Amniotic epithelial cell (primary cell): Measurements from ENCODE around the gene CWC22.
"Not testable (repeated sequence)": the region's sequence is repeated elsewhere in the genome, so short reads cannot be mapped to it uniquely, and the experiment has no call there.

Source experiments
- DNase-seq: peaks from one replicate; pipeline ENCODE4 v3.0.0-alpha.2; 2010; ENCODE audit warnings: low read depth

CWC22 gene

DNA sequence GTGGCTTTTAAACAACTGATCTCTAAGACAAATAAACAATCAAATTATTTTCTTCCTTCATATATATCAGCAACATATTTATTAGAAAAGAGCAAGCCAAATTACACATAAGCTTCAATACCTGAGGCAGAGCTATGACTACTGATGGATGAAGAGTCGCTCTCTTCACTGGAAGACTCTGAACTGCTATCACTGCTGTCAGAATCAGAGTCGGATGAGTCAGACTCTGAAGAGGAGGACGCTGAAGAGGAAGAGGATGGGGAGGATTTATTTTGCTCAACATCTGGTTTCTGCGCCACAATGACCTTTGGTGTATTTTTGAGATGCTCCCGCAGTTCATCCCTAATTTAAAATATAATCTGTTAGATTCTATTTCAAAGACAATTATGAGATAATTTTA, 56.7 kb downstream of the CWC22 start:
- no peak for DNase-seq

DNA sequence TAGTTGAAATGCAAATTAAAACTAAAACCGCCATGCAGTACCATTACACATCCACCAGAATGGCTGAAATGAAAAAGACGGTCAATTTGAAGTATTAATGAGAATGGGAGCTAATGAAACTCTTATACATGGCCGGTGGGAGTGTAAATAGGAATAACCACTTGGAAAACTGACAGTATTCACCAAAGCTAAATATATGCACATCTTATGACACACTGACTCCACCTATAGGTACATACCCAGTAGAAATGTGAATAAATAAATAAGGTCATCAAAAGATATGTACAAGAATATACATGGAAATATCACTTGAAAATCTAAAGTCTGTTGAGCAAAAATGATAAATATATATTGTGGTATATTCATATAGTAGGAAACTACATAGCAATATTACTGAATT, 57.7 kb downstream of the CWC22 start:
- no peak for DNase-seq

DNA sequence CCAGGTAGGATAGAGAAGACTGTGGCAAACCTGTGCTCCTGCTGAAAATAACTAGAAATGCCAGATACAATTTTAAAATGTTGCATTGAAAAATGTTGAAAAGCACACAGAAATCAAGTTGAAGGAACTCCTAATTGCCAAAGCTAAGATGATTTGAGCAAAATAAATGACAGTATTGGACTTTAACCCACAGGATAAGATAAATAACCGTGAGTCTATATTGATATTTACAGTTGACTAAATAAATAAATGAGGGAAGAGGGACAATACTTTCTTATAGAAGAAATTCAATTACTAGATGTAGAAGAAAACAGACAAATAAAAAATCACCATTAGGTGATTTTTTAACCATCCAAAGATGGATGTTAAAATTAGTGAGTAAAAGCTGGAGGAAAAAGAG, 59.0 kb downstream of the CWC22 start:
- no peak for DNase-seq

DNA sequence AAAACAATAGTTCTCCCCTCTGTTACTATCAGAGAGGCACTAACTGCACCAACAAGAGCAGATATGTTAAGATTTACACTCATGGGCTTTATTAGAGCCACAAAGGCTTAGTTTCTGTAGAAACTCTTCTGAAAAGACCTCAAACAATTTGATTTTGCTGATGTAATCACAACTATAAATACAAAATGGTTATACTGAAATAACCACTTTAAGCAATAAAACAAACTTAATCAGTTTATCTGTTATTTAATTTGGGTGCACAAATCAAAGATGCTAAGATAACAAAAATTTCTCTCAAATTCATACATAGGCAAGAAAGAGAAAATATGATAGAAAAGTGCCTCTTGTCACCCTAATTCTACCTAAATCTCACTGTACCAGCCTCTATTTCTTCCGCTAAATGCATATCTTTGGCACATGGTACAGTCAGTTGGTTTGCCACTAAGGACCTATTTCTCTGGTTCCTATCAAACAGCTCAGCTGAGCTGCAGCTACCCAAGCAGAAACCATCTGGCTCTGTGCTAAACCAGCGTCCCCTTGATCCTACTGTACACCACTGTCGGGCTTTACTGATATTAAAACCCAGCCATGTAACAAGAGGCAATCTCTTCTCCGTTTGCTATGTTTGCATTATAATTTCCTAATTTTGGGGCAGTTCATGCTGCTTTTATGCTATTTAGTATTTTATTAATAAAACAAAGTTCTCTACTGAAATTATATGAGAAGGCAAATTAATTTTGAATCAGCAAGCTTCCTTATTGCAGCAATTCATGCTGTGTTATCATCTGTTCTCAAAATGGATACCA, 60.1 kb downstream of the CWC22 start:
- no peak for DNase-seq

DNA sequence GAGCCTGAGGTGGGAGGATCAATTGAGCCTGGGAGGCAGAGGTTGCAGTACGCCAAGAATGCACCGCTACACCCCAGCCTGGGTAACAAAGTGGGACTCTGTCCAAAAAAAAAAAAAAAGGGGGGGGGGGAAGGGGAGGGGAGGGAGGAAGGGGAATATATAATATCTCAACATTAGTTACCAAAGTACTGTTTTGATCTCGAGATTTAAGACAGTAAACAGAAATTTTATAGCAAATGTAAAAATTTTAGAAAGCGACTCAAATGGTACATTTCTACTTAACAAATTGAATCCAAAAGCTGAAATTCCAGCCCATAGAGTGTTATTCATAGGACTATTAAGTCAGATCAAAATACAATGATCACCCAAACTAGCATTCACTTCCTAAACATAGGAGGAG, 60.8 kb downstream of the CWC22 start:
- no peak for DNase-seq

DNA sequence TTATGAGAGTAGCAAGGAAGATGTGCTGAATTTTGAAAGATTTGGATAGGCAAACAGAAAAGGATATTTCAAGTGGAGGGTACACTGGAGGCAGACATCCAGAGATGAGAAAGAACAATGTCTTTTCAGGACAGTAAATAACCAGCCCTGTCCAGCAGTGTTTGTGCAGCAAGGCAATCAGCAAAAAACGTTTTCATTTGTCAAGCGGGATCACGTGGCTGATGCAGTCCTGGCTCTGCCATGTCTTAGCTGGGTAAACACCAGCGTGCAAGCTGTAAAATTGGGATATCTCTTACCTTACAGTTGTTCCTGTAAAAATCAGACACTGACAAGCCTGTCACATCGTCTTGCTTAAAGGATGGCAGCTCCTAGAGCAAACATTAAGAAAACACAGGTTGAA, 67.8 kb downstream of the CWC22 start:
- DNase-seq: no peak

DNA sequence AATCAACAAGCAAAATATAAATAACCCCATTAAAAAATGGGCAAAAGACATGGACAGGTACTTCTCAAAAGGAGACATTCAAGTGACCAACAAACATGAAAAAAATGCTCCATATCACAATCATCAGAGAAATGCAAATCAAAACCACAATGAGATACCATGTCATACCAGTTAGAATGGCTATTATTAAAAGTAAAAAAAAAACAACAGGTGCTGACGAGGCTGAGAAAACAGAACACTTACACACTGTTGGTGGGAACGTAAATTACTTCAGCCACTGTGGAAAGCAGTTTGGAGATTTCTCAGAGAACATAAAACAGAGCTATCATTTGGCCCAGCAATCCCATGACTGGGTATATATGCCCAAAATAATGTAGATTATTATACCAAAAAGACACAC, 69.1 kb downstream of the CWC22 start:
- no peak for DNase-seq

DNA sequence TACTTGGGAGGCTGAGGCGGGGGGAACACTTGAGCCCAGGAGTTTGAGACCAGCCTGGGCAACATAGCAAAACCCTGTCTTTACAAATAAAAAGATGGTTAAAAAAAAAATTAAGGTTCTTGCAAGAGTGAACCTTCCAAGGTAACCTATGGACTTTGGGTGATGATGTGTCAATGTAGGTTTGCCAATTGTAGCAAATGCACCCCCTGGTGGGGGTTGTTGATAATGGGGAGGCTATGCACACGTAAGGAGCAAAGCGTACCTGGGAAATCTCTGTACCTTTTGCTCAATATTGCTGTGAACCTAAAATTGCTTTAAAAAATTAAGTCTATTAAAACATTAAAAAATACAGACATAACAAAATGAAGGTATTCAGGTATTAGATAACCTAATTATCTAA, 70.4 kb downstream of the CWC22 start:
- DNase-seq: peak; percentile 16

DNA sequence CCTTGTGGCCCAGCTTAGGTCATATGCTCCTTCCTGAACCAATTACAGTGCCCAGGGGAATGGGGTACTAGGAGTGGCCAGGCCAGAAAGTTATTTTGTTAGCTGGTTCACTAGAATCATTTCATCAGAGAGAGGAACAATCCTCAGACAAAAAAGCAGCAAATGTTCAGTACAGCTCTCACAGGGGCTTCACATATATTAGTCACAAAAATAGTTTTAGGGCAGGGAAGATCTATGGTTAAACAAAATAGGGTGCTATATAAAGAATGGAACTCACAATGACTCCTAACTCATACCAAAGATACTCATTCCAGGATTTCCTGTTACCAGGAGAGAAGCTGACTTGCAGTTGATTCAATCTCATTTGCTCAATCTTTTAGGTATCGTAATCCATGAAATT, 71.0 kb downstream of the CWC22 start:
- no peak for DNase-seq

DNA sequence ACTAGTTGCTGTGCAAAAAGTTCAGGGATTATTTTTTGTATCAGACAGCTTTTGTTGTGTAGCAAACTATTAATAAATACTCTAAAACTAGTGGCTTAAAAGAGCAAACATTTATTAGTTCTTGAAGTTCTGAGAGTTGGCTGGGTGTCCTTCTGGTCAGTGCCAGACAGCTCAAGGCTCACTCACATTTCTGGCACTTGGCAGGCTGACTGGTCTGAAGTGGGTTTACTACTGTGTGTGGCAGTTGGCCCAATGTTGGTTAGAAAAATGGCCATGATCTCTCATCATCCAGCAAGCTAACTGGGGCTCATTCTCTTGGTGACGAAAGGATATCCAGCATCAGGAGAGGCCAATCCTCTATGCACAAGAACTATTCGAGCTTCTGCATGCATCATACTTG, 74.3 kb downstream of the CWC22 start:
- no peak for DNase-seq

DNA sequence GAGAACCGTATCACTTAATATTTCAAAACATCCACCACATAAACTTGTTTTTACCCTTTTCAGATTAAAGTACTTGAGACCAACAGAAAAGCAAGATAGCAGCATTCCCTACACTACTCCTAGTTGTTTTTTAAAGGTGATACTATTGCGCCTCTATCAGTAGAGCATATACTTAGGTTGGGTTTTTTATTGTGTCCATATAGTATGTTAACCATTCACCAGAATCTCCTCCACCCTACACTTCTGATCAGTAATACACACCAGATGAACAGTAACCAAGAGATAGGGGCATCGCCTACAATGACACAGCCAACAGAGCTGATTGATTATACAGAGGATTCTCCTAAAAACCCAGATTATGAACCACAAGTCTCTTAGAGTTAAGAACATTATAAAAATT, 75.6 kb downstream of the CWC22 start:
- no peak for DNase-seq

DNA sequence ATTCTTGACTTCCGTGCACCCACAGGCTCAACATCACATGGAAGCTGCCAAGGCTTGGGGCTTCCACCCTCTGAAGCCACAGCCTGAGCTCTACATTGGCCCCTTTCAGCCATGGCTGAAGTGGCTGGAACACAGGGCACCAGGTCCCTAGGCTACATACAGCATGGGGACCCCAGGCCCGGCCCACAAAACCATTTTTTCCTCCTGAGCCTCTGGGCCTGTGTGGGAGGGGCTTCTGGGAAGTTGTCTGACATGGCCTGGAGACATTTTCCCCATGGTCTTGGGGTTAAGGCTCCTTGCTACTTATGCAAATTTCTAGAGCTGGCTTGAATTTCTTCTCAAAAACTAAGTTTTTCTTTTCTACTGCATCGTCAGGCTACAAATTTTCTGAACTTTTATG, 77.1 kb downstream of the CWC22 start:
- not testable (repeated sequence) for DNase-seq

DNA sequence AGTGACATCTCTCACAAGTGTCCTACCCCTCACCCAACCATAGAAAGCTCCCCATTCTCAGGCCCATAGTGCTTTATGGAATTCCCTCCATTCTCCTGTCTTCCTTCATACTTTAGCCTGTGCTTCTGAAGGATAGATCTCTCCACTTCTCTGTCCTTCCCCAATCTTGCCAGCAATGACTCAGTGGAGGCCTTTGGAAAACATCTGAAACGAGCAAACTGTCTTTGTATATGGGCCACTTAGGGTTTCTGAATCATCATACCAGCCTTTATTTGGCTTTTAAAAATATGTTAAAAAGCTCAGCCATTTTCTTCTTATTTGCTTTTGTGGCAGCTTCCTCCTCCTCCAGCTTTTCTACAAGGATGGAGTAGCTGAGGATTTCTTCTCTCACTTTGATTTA, 80.1 kb downstream of the CWC22 start:
- DNase-seq: no peak

DNA sequence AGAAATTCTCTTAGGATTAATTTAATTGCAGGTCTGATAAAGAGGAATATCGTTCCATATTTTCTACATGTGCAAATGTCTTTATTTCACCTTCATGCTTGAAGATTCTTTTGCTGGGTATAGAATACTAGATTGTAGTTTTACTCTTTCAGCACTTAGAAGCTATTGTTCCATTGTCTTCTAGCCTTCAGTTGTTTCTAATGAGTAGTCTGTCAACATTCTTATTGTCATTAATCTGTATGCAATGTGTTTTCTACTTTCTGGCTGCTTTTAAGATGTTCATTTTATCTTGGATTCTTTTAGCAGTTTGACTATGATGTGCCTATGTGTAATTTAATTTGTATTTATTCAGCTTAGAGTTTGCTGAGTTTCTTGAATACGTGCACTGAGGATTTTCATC, 81.4 kb downstream of the CWC22 start:
- DNase-seq: no peak

DNA sequence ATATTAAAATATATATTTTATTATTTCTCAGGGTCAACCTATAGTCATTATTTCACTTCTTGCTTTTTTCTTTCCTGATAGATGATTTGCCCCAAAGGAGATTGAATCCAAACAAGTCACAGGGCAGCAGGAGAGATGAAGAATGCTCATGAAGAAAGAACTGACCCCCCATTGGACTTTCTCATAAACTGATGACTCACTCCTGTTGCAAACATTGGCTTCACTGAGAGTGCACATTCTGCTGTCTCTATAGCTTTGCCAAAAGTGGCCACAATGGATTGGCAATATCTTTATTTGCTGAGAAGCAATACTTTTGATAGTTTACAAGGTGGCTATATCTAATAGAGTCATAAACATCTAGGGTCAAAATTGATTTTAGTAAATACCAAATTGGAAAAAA, 89.8 kb downstream of the CWC22 start:
- DNase-seq: peak; percentile 59

DNA sequence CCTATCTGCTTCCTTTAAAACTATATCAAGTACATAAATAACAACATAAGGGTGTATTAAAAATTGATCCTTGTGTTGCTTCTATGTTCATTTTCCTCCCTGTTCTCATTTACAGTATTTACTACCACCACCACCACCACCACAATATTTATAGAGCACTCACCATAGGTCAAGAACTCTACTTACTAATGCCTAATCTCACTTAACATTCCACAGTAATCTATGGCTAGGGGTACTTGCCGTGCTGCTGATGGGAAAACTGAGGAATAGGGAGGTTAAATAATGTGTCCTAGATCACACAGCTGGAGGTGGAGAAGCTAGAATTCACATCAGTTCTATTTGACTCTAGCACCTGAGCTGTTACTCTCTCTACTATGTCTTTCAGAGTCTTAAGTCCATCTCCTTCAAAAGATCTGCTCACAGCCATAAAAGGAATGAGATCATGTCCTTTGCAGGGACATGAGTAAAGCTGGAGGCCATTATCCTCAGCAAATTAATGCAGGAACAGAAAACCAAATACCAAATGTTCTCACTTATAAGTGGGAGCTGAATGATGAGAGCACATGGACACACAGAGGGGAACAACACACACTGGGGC, 91.6 kb downstream of the CWC22 start:
- DNase-seq: no peak

DNA sequence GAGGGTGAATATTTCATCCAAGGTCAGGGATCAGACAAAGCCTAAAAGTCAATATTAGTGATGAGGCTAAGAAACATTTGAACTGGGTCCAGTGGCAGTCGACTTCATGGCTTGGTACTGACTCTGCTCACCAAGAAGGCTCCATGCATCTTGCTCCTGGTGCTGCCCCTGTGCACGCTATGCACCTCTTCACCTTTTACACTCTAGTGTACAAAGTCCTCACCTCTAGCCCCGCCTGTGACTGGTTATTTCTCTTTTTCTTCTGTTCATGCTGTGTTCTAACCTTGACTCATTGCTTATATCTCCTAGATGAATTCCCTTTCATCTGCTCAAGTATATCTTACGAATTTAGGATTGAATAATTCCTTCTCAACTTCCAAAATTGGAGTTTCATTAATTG, 93.3 kb downstream of the CWC22 start:
- DNase-seq: no peak

DNA sequence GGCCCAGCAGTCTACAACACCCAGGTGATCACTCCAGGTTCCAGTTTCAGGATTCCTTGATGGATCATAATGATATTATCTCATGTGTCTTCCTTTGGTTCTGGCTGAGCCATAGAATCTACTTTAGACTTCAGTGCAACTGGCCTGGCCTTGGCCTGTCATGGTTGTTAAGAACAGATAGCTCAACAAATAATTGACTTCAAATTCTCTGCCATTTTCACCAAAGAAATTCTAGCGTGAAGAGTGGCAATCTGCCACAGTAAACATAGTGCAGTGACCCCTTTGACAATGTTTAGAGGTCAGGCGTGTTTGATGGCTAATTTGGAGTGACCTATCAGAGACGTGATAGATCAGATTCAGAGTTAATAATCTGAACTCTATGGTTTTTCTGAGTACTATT, 95.5 kb downstream of the CWC22 start:
- no peak for DNase-seq

DNA sequence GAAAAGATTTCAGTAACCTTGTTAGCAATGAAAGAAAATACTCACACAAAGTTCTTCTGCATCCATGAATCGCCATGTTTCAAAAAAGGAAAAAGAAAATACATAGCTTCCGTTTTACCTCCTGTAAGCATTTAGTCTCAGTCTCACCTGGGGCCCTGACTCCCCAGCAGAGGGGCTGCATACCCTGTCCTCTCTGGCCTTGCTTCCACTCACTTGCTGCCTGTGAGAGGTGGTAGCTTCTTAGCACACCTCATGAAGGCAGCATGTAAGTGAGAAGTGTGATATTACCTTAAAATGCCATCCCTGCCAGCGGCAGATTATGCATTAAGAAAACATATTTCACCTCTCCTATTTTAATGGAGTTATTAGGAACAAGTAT, 96.4 kb downstream of the CWC22 start:
- no peak for DNase-seq

DNA sequence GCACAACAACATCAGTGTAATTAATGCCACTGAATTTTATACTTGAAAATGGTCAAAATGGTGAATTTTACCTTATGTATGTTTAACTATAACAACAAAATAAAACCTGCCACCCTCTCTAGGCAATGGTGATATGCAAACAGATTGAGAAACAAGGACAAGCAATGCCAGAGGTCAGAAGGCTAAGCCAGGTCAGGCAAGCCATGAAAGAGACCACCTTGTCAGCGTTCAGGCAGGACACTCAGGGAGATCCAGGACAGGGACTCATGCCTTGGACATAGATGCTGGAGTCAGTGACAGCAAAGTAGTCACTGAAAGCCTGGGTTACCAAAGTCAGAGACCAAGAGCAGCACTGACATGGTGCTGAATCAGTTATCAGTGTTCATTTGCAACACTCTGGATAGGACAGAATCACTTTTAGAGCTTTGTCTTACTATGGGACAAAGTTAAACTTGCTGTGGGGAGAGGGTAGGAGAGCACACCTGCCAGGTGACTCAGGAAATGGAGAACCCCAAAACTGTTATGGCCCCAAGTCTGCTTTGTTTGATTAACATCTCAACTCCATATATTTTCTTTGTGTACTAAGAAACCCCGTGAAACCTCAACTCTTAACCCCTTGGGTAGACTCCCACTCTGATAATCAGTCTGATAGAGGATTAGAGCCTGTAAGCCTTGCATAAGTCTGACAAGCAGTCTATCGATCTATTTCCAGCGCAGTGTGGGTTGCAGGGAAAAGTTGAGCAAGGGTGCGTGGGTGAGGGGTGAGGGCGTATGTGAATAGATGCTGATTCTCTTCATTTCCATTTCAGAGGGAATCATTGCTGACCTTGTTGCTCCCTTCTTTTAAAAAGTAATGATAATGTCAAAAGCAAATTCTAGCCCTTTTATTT, 97.0 kb downstream of the CWC22 start:
- DNase-seq: no peak

DNA sequence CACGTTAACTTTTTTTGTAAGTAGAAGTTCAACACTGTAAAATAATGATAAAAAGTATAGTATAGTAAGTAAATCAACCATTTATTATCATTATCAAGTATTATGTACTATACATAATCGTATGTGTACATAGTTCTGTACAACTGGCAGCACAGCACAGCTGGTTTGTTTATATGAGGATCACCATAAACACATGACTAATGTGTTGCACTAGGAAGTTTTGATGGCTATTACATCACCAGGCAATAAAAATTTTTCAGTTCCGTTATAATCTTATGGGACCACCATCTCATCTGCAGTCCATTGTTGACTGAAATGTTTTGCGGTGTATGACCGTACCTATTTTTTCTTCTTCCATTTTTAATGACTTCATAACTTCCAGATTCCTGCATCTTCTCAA, 106.4 kb downstream of the CWC22 start:
- peak; percentile 8 for DNase-seq

DNA sequence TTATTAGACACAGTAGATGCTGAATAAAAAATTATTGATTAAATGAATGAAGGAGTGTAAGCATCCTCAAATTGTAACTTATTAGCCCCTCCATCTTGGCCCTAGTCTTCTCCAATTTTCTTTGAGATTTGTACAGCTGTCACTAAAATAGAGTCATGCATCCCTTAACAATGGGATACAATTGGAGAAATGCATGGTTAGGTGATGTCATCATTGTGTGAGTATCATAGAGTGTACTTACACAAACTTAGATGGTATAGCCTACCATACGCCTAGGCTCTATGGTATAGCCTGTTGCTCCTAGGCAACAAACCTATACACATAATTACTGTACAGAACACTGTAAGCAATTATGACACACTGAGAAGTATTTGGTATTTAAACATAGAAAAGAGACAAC, 107.4 kb downstream of the CWC22 start:
- no peak for DNase-seq

DNA sequence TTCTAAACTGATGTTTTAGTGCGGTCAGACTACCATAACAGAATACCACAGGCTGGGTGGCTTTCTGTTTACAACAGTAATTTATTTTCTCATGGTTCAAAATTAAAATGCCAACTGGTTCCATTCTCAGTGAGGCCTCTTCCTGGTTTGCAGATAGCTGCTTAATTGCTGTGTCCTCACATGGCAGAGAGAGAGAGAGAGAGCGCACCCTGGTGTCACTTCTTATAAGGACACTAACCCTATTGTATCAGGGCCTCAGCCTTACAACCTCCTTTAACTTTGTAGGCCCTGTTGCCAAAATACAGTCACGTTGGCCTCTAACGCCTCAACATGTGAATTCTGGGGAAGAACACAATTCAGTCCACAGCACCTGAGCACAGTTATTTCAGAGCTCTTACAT, 108.2 kb downstream of the CWC22 start:
- peak; percentile 34 for DNase-seq
